Keratinocyte (primary cell): ENCODE data around the gene CCDC102B.

ENCODE experiments used
- CTCF ChIP-seq, 3 experiments: IDR thresholded peaks in 1 of 3; conservative IDR thresholded peaks in 1 of 3; optimal IDR thresholded peaks in 1 of 3; 2 replicates in 2 of 3; 3 replicates in 1 of 3; pipeline versions ENCODE3 to v1.5.1; 2011; ENCODE audit warnings: low read length in 3 of 3, mild to moderate bottlenecking in 3 of 3, moderate library complexity in 2 of 3, control low read depth in 1 of 3, inconsistent platforms in 1 of 3; ENCODE audit not compliant: insufficient read depth in 2 of 3; ENCODE audit errors: extremely low read depth in 1 of 3
- EZH2 ChIP-seq: IDR thresholded peaks from one replicate; pipeline ENCODE4 v1.6.1; 2012; ENCODE audit warnings: inconsistent platforms, mild to moderate bottlenecking, low read length, moderate library complexity

- TF ChIP-seq CTCF (optimal IDR thresholded peaks at IDR 0.05 in 1 of 3, IDR thresholded peaks at IDR 0.05 in 1 of 3, conservative IDR thresholded peaks at IDR 0.05 in 1 of 3; ENCODE audit: extremely low read depth in 1 of 3, insufficient read depth in 2 of 3, low read length in 3 of 3) = no peak
- TF ChIP-seq EZH2 = no peak
These were observed 193.4 kb downstream of the CCDC102B start for GRCh38 chr18:68991286-68991685.
